Measurements from ENCODE around the gene ZNF407.

DNA sequence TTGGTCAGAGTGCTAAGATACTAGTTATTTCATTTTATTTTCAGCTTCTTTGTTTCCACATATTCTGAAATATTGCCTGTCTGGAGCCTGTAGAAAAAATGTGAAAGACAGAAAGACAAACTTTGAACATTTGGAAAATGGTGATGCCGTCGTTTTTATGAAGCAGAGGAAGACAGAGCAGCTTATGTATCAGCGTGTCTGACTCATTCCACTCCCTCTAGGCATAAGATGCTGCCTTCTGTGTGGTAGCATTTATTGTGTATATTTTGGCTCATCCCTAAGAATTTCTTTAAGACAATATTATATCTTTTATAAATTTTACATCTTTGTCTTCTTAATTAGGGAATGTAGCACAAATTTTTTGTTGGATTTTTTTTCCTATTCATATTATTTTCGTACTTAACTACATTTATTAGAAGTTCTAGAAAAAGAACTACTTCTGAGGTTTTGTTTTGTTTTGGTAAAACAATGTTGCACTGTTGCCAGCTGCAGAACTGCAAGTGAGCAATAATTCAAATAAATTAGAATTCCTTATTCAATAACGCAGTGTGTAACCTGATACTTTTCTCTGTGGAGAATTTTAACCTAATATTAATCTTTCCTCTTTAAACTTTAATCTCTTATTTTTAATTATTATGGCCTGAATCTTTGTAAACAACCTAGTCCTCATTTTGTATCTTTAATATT, 300.4 kb downstream of the ZNF407 start:
- TF ChIP-seq CTCF (conservative IDR thresholded peaks at IDR 0.05; ENCODE audit: low read depth, low read length): no peak
- TF ChIP-seq EZH2 (IDR thresholded peaks at IDR 0.05; ENCODE audit: borderline replicate concordance, low read depth, low read length, poor library complexity, severe bottlenecking): no peak

Measured in A673 (cell line).